Right lobe of liver (tissue), 6 donors: ENCODE data around the gene DNASE2. TPM values are rescaled to one million over a fixed set of nuclear protein-coding genes. Genes with fewer than 3 reads are reported as not detected.
"Not testable (repeated sequence)": the region's sequence is repeated elsewhere in the genome, so short reads cannot be mapped to it uniquely, and the experiment has no call there.

Experiments
- ATAC-seq, 4 donors: fragments of 200-7000 bp; cut with Tn5 transposase; one replicate each; pipeline ENCODE4 v1.9.1; 2020; ENCODE audit warnings: mild to moderate bottlenecking in 4 of 4, moderate library complexity in 4 of 4
- DNase-seq, 3 donors: peaks; one replicate each; pipeline ENCODE4 v3.0.0-alpha.2; 2020
- H3K27ac ChIP-seq, 3 donors: fragments of 200-600 bp; one replicate each; pipeline ENCODE4 v1.8.0; 2022
- H3K27me3 ChIP-seq, 2 donors: fragments of 200-600 bp; one replicate each; pipeline ENCODE4 v1.8.0; 2022
- H3K36me3 ChIP-seq, 4 donors: fragments of 200-600 bp; sonication (generic) in 1 of 4; one replicate each; pipeline versions ENCODE4 v1.5.1 to v1.8.0; 2017 to 2022; ENCODE audit warnings: control low read depth in 1 of 4
- H3K4me1 ChIP-seq, 4 donors: fragments of 200-600 bp; sonication (generic) in 1 of 4; one replicate each; pipeline versions ENCODE4 v1.5.1 to v1.8.0; 2017 to 2022; ENCODE audit warnings: control low read depth in 1 of 4
- H3K4me3 ChIP-seq, 3 donors: fragments of 200-600 bp; one replicate each; pipeline ENCODE4 v1.8.0; 2022
- H3K9me3 ChIP-seq, 4 donors: fragments of 200-600 bp; sonication (generic) in 1 of 4; one replicate each; pipeline versions ENCODE4 v1.5.1 to v1.8.0; 2017 to 2022; ENCODE audit warnings: control low read depth in 1 of 4
- POLR2A ChIP-seq: fragments of 450-650 bp; IDR thresholded peaks from one replicate; pipeline ENCODE4 v1.6.1; 2017; ENCODE audit warnings: antibody characterized with exemption, mild to moderate bottlenecking
- WGBS: methylation state at CpG from one replicate; pipeline ENCODE4 v1.1.6; 2018; ENCODE audit warnings: low coverage, low lambda C conversion rate; ENCODE audit not compliant: insufficient coverage; ENCODE audit errors: missing lambda C conversion rate; 5-methylcytosine and 5-hydroxymethylcytosine counted together
- intact Hi-C, 2 donors: fragments of 100-400 bp; cut with DNase I; formaldehyde crosslinking; loops; one replicate each; pipeline versions ENCODE4 v1.11.2 to v1.14.1; 2022
- total RNA-seq, 6 experiments: library from RNA; depleted of rRNA in 2 of 6; stranded (reverse); fragments of >200 nt in 2 of 6; fragmentation: NEBNext Ultra II Directional in 3 of 6; extraction: Animal tissue kit (Norgen Biotek cat#: 25700) in 3 of 6; gene quantifications; one replicate each; pipeline versions ENCODE4 v1.1.0 to v1.2.4, GENCODE V29; 2016 to 2023
- TF ChIP-seq, protein P1 (sequence below), 4 donors: fragments of 200-600 bp in 3 of 4; fragments of 450-650 bp in 1 of 4; IDR thresholded peaks; one replicate each; pipeline versions ENCODE4 v1.5.1 to v1.8.0; 2016 to 2022; ENCODE audit warnings: antibody characterized with exemption in 4 of 4, mild to moderate bottlenecking in 2 of 4
- donor health status: DM: no; HTN: yes; CAD: no.
- donor health status: DM: no; HTN: no; CAD: no.
- donor health status: DM: no; HTN: no; CAD: no.
- donor health status: DM: no; HTN: yes; CAD: no.
- donor health status: DM: no; HTN: yes; CAD: no.

DNASE2 gene
- total RNA-seq, 6 experiments from 2014 or later = 18.2 to 36.3 (median 26.8) TPM

DNA sequence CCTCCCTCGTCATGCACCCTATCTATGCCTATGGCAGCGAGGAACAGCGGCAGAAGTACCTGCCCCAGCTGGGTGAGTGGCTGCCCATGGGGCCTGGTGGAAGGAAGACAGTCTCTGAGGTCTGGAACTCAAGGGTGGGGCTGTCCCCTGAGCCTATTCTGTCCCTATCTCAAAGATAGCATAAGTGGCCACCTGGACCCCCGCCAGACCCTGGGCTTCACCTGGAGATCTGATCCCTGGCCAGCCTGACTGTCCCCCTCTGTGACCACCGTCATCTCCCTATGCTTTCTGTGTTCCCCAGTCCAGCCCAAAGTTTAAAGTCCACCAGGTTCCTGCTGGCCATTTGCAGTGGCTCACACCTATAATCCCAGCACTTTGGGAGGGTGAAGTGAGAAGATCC is 12.3 kb upstream of the DNASE2 start:
- H3K36me3 ChIP-seq = peaks cover 0 to 46% (median 10%) of the 10 kb centered on the region in 4 donors
- no peak overlapping the region for H3K4me3 ChIP-seq
- TF ChIP-seq POLR2A = no peak
- TF ChIP-seq, protein P1, sequence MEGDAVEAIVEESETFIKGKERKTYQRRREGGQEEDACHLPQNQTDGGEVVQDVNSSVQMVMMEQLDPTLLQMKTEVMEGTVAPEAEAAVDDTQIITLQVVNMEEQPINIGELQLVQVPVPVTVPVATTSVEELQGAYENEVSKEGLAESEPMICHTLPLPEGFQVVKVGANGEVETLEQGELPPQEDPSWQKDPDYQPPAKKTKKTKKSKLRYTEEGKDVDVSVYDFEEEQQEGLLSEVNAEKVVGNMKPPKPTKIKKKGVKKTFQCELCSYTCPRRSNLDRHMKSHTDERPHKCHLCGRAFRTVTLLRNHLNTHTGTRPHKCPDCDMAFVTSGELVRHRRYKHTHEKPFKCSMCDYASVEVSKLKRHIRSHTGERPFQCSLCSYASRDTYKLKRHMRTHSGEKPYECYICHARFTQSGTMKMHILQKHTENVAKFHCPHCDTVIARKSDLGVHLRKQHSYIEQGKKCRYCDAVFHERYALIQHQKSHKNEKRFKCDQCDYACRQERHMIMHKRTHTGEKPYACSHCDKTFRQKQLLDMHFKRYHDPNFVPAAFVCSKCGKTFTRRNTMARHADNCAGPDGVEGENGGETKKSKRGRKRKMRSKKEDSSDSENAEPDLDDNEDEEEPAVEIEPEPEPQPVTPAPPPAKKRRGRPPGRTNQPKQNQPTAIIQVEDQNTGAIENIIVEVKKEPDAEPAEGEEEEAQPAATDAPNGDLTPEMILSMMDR (IDR thresholded peaks at IDR 0.05) = no peak
- H3K27me3 ChIP-seq = no peaks in the 10 kb centered on the region
- no peak overlapping the region for H3K27ac ChIP-seq
- intact Hi-C loops = no loop called here
- H3K4me1 ChIP-seq = peaks cover 0 to 16% (median 6%) of the 10 kb centered on the region in 4 donors
- WGBS = 57% methylated on average over 2 of the region's 5 CpGs
- ATAC-seq (no peak), DNase-seq (no peak)
- H3K9me3 ChIP-seq = no peaks in the 10 kb centered on the region

GRCh38 chr19:12891553-12892021 is 10.3 kb upstream of the DNASE2 start:
- WGBS = 0% methylated on average over 7 of the region's 26 CpGs
- TF ChIP-seq POLR2A = no peak
- TF ChIP-seq, protein P1 (IDR thresholded peaks at IDR 0.05) = no peak
- intact Hi-C loops = no loop called here
- Histone ChIP-seq H3K27me3 (no peaks in the 10 kb centered on the region), H3K36me3 (peaks cover 0 to 29% (median 4%) of the 10 kb centered on the region in 4 donors), H3K4me3 (peak overlapping the region; percentile 92 to 96 (median 95)), H3K9me3 (no peaks in the 10 kb centered on the region), H3K27ac (peak overlapping the region in 2 of 3 donors; percentile 79 to 83), H3K4me1 (peaks cover 0 to 16% (median 6%) of the 10 kb centered on the region in 4 donors)
- ATAC-seq = peak; percentile 1 to 58 (median 24)
- DNase-seq = peak in 1 of 3 donors; percentile 74

GRCh38 chr19:12890787-12891552 is 9.7 kb upstream of the DNASE2 start, which contains the start of gene GCDH:
Gene GCDH (plus strand): TSS chr19:12891160. CDS start chr19:12891305, 145 bp downstream.
- Histone ChIP-seq H3K4me1 (peaks cover 0 to 16% (median 6%) of the 10 kb centered on the region in 4 donors), H3K27ac (peak within 1 kb of the TSS in 2 of 3 donors; percentile 79 to 83), H3K9me3 (no peaks in the 10 kb centered on the region), H3K36me3 (peaks cover 0 to 23% (median under 1%) of the 10 kb centered on the region in 4 donors), H3K4me3 (peak within 1 kb of the TSS; percentile 92 to 96 (median 95)), H3K27me3 (no peaks in the 10 kb centered on the region)
- ATAC-seq (peak; percentile 94 to 97 (median 97)), DNase-seq (peak; percentile 95 to 99 (median 98))
- TF ChIP-seq, protein P1 (IDR thresholded peaks at IDR 0.05) = no peak
- peak; percentile 81 for TF ChIP-seq POLR2A
- WGBS = under 1% methylated on average over 36 of the region's 49 CpGs
- intact Hi-C loops = no loop called here

- Histone ChIP-seq H3K4me1 (peaks cover 0 to 16% (median 6%) of the 10 kb centered on the region in 4 donors), H3K27ac (peak overlapping the region in 1 of 3 donors; percentile 59), H3K36me3 (peaks cover 0 to 22% (median 0%) of the 10 kb centered on the region in 4 donors)
- ATAC-seq, intact Hi-C loops, H3K27me3 ChIP-seq, DNase-seq, H3K9me3 ChIP-seq, H3K4me3 ChIP-seq: not testable (repeated sequence)
- 36% methylated on average over 9 of the region's 10 CpGs for WGBS
Measured at GRCh38 chr19:12890299-12890786, 9.1 kb upstream of the DNASE2 start.
